Epithelial cell of prostate (primary cell): Measurements from ENCODE around the gene LOXL1.
"Not testable (repeated sequence)": the region's sequence is repeated elsewhere in the genome, so short reads cannot be mapped to it uniquely, and the experiment has no call there.

Experiments
- DNase-seq: peaks from one replicate; pipeline ENCODE4 v3.0.0-alpha.2; 2011; ENCODE audit warnings: low read depth, low spot score
- H3K27ac ChIP-seq: fragments of 450-650 bp; 2 replicates; pipeline ENCODE4 v1.5.1; 2017; ENCODE audit warnings: mild to moderate bottlenecking

LOXL1 gene

GRCh38 chr15:73972984-73973682 is 46.9 kb downstream of the LOXL1 start:
- no peak overlapping the region for H3K27ac ChIP-seq
- DNase-seq, result no peak

GRCh38 chr15:73973683-73974200 is 47.5 kb downstream of the LOXL1 start:
- not testable (repeated sequence) for DNase-seq, H3K27ac ChIP-seq

GRCh38 chr15:73975440-73976125 is 49.3 kb downstream of the LOXL1 start:
- not testable (repeated sequence) for H3K27ac ChIP-seq, DNase-seq

- no peak for DNase-seq
- H3K27ac ChIP-seq, result no peak overlapping the region
Observed at GRCh38 chr15:73978896-73979295, 52.6 kb downstream of the LOXL1 start.

- no peak overlapping the region for H3K27ac ChIP-seq
- no peak for DNase-seq
Observed at GRCh38 chr15:73979636-73980035, 53.4 kb downstream of the LOXL1 start.

- no peak for DNase-seq
- H3K27ac ChIP-seq, result peak overlapping the region; percentile 80
Observed at GRCh38 chr15:73981761-73982221, 55.5 kb downstream of the LOXL1 start.

GRCh38 chr15:73982222-73982962 is 56.1 kb downstream of the LOXL1 start:
- DNase-seq, result no peak
- peak overlapping the region; percentile 80 for H3K27ac ChIP-seq

- DNase-seq, result no peak
- H3K27ac ChIP-seq, result peak overlapping the region; percentile 80
Observed at GRCh38 chr15:73983211-73983727, 57.0 kb downstream of the LOXL1 start.

- peak overlapping the region; percentile 80 for H3K27ac ChIP-seq
Observed at GRCh38 chr15:73983773-73984172, 57.5 kb downstream of the LOXL1 start.

GRCh38 chr15:73984208-73984979 is 58.1 kb downstream of the LOXL1 start:
- peak overlapping the region; percentile 17 for H3K27ac ChIP-seq
- no peak for DNase-seq

More at GRCh38 chr15:73983773-73984172, 57.5 kb downstream of the LOXL1 start:
- no peak for DNase-seq

- no peak for DNase-seq
Observed at GRCh38 chr15:73985101-73985873, 59.0 kb downstream of the LOXL1 start.

GRCh38 chr15:73986055-73986775 is 60.0 kb downstream of the LOXL1 start:
- no peak overlapping the region for H3K27ac ChIP-seq
- DNase-seq, result no peak

More at GRCh38 chr15:73985101-73985873, 59.0 kb downstream of the LOXL1 start:
- H3K27ac ChIP-seq, result peak overlapping the region; percentile 17

- H3K27ac ChIP-seq, result no peak overlapping the region
- no peak for DNase-seq
Observed at GRCh38 chr15:73986776-73987056, 60.5 kb downstream of the LOXL1 start.

- DNase-seq, result no peak
Observed at GRCh38 chr15:73987250-73987649, 61.0 kb downstream of the LOXL1 start.

GRCh38 chr15:73987681-73988444 is 61.6 kb downstream of the LOXL1 start:
- H3K27ac ChIP-seq, result peak overlapping the region; percentile 76
- peak; percentile 73 for DNase-seq

More at GRCh38 chr15:73987250-73987649, 61.0 kb downstream of the LOXL1 start:
- H3K27ac ChIP-seq, result peak overlapping the region; percentile 76

GRCh38 chr15:73988445-73988969 is 62.2 kb downstream of the LOXL1 start:
- peak overlapping the region; percentile 76 for H3K27ac ChIP-seq
- DNase-seq, result no peak

- DNase-seq, result peak; percentile 57
Observed at GRCh38 chr15:73989001-73989798, 62.9 kb downstream of the LOXL1 start.

More at GRCh38 chr15:73989001-73989798, 62.9 kb downstream of the LOXL1 start:
- peak overlapping the region; percentile 76 for H3K27ac ChIP-seq
